K562 (cell line): Measurements from ENCODE around the gene MVD. TPM values are rescaled to one million over a fixed set of nuclear protein-coding genes. Genes with fewer than 3 reads are reported as not detected.

Experiments
- ARID3A ChIP-seq: IDR thresholded peaks from 2 replicates; pipeline ENCODE4 v1.6.1; 2012; ENCODE audit warnings: low read depth, low read length, improper control_type of control experiment, borderline replicate concordance
- BRCA1 ChIP-seq, 2 experiments: fragments of 450-650 bp in 1 of 2; sonication (generic) in 1 of 2; formaldehyde crosslinking in 1 of 2; IDR thresholded peaks; 2 replicates each; pipeline versions ENCODE4 v1.5.0 to v1.6.1; 2017 to 2020; ENCODE audit warnings: mild to moderate bottlenecking in 1 of 2, missing genetic modification reagents in 1 of 2
- DMBX1 ChIP-seq: fragments of 250-450 bp; sonication (Bioruptor Pico); IDR thresholded peaks from 2 replicates; pipeline ENCODE4 v1.8.0; 2022; ENCODE audit warnings: inconsistent platforms, mild to moderate bottlenecking, moderate library complexity, borderline replicate concordance
- ERF ChIP-seq: fragments of 450-650 bp; formaldehyde crosslinking; IDR thresholded peaks from 2 replicates; pipeline ENCODE4 v1.4.0; 2020; ENCODE audit warnings: mild to moderate bottlenecking, mixed read lengths
- FOS ChIP-seq: IDR thresholded peaks from 3 replicates; pipeline ENCODE4 v1.6.1; 2011; ENCODE audit not compliant: insufficient read length; ENCODE audit errors: extremely low read depth
- FOXJ2 ChIP-seq: fragments of 200-800 bp; sonication (Bioruptor generic); IDR thresholded peaks from 2 replicates; pipeline ENCODE4 v1.6.1; 2016; ENCODE audit warnings: missing genetic modification characterization, missing compliant biosample characterization
- GABPB1 ChIP-seq: sonication (generic); formaldehyde crosslinking; IDR thresholded peaks from 2 replicates; pipeline ENCODE4 v1.8.0; 2022; ENCODE audit warnings: mild to moderate bottlenecking, missing genetic modification reagents
- KLF10 ChIP-seq: fragments of 250-450 bp; sonication (Bioruptor Pico); IDR thresholded peaks from 2 replicates; pipeline ENCODE4 v1.6.1; 2021; ENCODE audit warnings: matching md5 sums
- OTX1 ChIP-seq: fragments of 450-650 bp; formaldehyde crosslinking; IDR thresholded peaks from 2 replicates; pipeline ENCODE4 v1.4.0; 2022; ENCODE audit warnings: mild to moderate bottlenecking
- RBBP5 ChIP-seq: fragments of 200-600 bp; sonication (generic); IDR thresholded peaks from 2 replicates; pipeline ENCODE4 v1.6.1; 2012; ENCODE audit warnings: borderline replicate concordance, mild to moderate bottlenecking, low read length, control low read depth, inconsistent platforms; ENCODE audit not compliant: insufficient read depth, poor library complexity, severe bottlenecking
- SMAD3 ChIP-seq: fragments of 450-650 bp; formaldehyde crosslinking; conservative IDR thresholded peaks from 2 replicates; pipeline ENCODE4 v1.4.0; 2020; ENCODE audit warnings: mild to moderate bottlenecking
- TRIM24 ChIP-seq, 2 experiments: fragments of 450-650 bp; IDR thresholded peaks; 2 replicates each; pipeline ENCODE4 v1.6.1; 2016
- TSC22D4 ChIP-seq: fragments of 450-650 bp; IDR thresholded peaks from 2 replicates; pipeline ENCODE4 v1.6.1; 2016; ENCODE audit warnings: missing genetic modification characterization, missing biosample characterization, control low read depth
- ZC3H11A ChIP-seq: IDR thresholded peaks from 2 replicates; pipeline ENCODE4 v1.6.1; 2012; ENCODE audit warnings: low read depth, low read length, improper control_type of control experiment
- ZNF655 ChIP-seq: fragments of 250-450 bp; sonication (Bioruptor Pico); IDR thresholded peaks from 2 replicates; pipeline ENCODE4 v1.5.0; 2021
- ZNF699 ChIP-seq: fragments of 250-450 bp; sonication (Bioruptor Pico); IDR thresholded peaks from 2 replicates; pipeline ENCODE4 v1.8.0; 2021; ENCODE audit warnings: mild to moderate bottlenecking, moderate library complexity; ENCODE audit not compliant: insufficient replicate concordance
- polyA plus RNA-seq, 8 experiments: library from polyadenylated mRNA; depleted of rRNA in 4 of 8; stranded (reverse) in 5 of 8; unstranded in 3 of 8; fragments of >200 nt; fragmentation: Nextera tagmentation in 2 of 8; fragmentation: Illumina TruSeq in 1 of 8; extraction: Ambion mirVana in 2 of 8; extraction: Trizol in 1 of 8; gene quantifications; 2 replicates each; pipeline versions ENCODE4 v1.2.1 to v1.2.3, GENCODE V29; 2011 to 2014; ENCODE audit warnings: inconsistent platforms in 1 of 8, missing spikeins in 1 of 8
- total RNA-seq, 7 experiments: library from RNA; depleted of rRNA in 6 of 7; stranded (reverse); fragments of >200 nt in 6 of 7; fragmentation: Illumina TruSeq in 2 of 7; extraction: Trizol in 2 of 7; gene quantifications; 2 replicates each; pipeline versions ENCODE4 v1.2.1 to v1.2.3, GENCODE V29; 2011 to 2021; ENCODE audit warnings: low replicate concordance in 1 of 7
- TF ChIP-seq, protein P1 (sequence below): fragments of 450-650 bp; IDR thresholded peaks from 2 replicates; pipeline ENCODE4 v1.6.1; 2017; ENCODE audit warnings: antibody characterized with exemption, mild to moderate bottlenecking

MVD gene
- total and polyA plus RNA-seq, 9 of the 15 experiments (the other 6 are each of a cell fraction or from before 2014, with no cell fraction given), result 12.2 to 141 (median 45.3) TPM

DNA sequence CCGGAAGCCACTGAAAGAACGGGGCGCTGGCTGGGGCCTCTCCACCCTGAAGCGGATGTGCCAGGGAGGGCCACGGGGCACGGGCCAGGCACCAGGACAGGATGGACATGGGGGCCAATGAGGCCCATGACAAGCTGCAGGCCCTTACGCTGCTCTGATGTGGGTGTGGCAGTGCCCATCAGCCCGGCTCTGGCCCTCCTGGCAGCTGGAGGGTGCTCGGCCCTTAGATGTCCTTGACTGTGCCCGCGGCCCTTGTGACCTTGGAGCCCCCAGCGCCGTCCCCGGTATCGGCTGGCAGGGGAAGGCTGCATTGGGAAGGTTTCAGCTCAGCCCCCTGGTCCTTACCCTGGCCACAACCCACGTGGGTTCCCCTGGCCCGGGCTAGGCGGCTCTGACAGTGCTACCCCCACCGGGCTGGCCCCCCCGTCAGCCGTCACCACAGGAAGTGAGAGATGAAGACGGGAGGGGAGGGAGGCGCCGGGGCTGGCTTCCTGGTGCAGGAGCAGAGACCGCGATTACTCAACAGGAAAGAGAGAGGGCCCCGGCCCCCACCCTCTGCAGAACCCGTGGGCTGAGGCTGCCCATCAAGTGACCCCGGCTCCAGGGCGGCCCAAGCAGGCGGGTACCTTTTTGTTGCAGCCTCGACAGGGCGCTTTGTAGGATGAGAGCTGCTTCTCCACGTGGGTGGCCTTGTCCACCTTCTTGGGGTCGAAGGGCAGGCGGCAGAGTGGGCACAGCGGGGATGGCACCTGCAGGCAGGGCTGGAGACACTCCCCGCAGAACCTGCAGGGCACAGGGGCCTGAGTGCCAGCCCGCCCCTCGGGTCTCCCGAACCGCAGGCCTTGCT is 38.0 kb upstream of the MVD start (continued):
- TF ChIP-seq ZNF655 (no peak), KLF10 (CRISPR knock-in tag) (no peak), TRIM24 (IDR thresholded peaks at IDR 0.05) (0 out of 4 replicates have a peak, but pooled peaks of 1 of the 2 experiments have one; percentile 33), ARID3A (no peak), OTX1 (no peak), GABPB1 (CRISPR knock-in tag) (peak; percentile 86), BRCA1 (IDR thresholded peaks at IDR 0.05) (no peak), BRCA1 (CRISPR knock-in tag; IDR thresholded peaks at IDR 0.05) (no peak), ZNF699 (CRISPR knock-in tag) (no peak), FOXJ2 (tag) (no peak), ZC3H11A (no peak), RBBP5 (no peak), SMAD3 (no peak), TSC22D4 (no peak), FOS (no peak), ERF (CRISPR knock-in tag) (peak; percentile 62), DMBX1 (CRISPR knock-in tag) (0 out of 2 replicates have a peak, but pooled peaks have one; percentile 19)
- TF ChIP-seq, protein P1, sequence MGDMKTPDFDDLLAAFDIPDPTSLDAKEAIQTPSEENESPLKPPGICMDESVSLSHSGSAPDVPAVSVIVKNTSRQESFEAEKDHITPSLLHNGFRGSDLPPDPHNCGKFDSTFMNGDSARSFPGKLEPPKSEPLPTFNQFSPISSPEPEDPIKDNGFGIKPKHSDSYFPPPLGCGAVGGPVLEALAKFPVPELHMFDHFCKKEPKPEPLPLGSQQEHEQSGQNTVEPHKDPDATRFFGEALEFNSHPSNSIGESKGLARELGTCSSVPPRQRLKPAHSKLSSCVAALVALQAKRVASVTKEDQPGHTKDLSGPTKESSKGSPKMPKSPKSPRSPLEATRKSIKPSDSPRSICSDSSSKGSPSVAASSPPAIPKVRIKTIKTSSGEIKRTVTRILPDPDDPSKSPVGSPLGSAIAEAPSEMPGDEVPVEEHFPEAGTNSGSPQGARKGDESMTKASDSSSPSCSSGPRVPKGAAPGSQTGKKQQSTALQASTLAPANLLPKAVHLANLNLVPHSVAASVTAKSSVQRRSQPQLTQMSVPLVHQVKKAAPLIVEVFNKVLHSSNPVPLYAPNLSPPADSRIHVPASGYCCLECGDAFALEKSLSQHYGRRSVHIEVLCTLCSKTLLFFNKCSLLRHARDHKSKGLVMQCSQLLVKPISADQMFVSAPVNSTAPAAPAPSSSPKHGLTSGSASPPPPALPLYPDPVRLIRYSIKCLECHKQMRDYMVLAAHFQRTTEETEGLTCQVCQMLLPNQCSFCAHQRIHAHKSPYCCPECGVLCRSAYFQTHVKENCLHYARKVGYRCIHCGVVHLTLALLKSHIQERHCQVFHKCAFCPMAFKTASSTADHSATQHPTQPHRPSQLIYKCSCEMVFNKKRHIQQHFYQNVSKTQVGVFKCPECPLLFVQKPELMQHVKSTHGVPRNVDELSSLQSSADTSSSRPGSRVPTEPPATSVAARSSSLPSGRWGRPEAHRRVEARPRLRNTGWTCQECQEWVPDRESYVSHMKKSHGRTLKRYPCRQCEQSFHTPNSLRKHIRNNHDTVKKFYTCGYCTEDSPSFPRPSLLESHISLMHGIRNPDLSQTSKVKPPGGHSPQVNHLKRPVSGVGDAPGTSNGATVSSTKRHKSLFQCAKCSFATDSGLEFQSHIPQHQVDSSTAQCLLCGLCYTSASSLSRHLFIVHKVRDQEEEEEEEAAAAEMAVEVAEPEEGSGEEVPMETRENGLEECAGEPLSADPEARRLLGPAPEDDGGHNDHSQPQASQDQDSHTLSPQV, result peak; percentile 57; the same call in 1 of the 2 replicates
